ENCODE measurements around the gene GRXCR2.

Gene GRXCR2

GRCh38 chr5:145908206-145908960 is 35.6 kb upstream of the GRXCR2 start:
- H3K36me3 Mint-ChIP-seq (ENCODE audit: low read depth): no peaks in the 10 kb centered on the region
- no peaks in the 10 kb centered on the region for H3K9me3 Mint-ChIP-seq
- H3K4me3 Mint-ChIP-seq: no peak overlapping the region
- H3K4me1 Mint-ChIP-seq: peaks cover 5% of the 10 kb centered on the region
- no peak for TF ChIP-seq CTCF (IDR thresholded peaks at IDR 0.05)
- no peak overlapping the region for H3K27ac Mint-ChIP-seq
- H3K27me3 Mint-ChIP-seq (ENCODE audit: low read depth, poor library complexity): peaks cover 13% of the 10 kb centered on the region
- no peak for DNase-seq

GRCh38 chr5:145906401-145906800 is 33.6 kb upstream of the GRXCR2 start:
- no peaks in the 10 kb centered on the region for H3K9me3 Mint-ChIP-seq
- no peak overlapping the region for H3K4me3 Mint-ChIP-seq
- TF ChIP-seq CTCF (IDR thresholded peaks at IDR 0.05): no peak
- H3K36me3 Mint-ChIP-seq (ENCODE audit: low read depth): no peaks in the 10 kb centered on the region
- H3K4me1 Mint-ChIP-seq: peaks cover 5% of the 10 kb centered on the region
- DNase-seq: no peak
- H3K27me3 Mint-ChIP-seq (ENCODE audit: low read depth, poor library complexity): peaks cover 13% of the 10 kb centered on the region
- peak overlapping the region; percentile 11 for H3K27ac Mint-ChIP-seq

GRCh38 chr5:145904743-145905142 is 31.9 kb upstream of the GRXCR2 start:
- H3K9me3 Mint-ChIP-seq: peaks cover 8% of the 10 kb centered on the region
- no peaks in the 10 kb centered on the region for H3K4me1 Mint-ChIP-seq
- no peak for DNase-seq
- H3K27ac Mint-ChIP-seq: no peak overlapping the region
- no peak for TF ChIP-seq CTCF (IDR thresholded peaks at IDR 0.05)
- peaks cover 8% of the 10 kb centered on the region for H3K27me3 Mint-ChIP-seq (ENCODE audit: low read depth, poor library complexity)
- H3K36me3 Mint-ChIP-seq (ENCODE audit: low read depth): no peaks in the 10 kb centered on the region
- H3K4me3 Mint-ChIP-seq: no peak overlapping the region

GRCh38 chr5:145903867-145904266 is 31.1 kb upstream of the GRXCR2 start:
- peaks cover 16% of the 10 kb centered on the region for H3K9me3 Mint-ChIP-seq
- no peak for TF ChIP-seq CTCF (IDR thresholded peaks at IDR 0.05)
- H3K4me1 Mint-ChIP-seq: no peaks in the 10 kb centered on the region
- H3K27ac Mint-ChIP-seq: no peak overlapping the region
- no peak for DNase-seq
- no peaks in the 10 kb centered on the region for H3K36me3 Mint-ChIP-seq (ENCODE audit: low read depth)
- no peak overlapping the region for H3K4me3 Mint-ChIP-seq
- H3K27me3 Mint-ChIP-seq (ENCODE audit: low read depth, poor library complexity): peaks cover 8% of the 10 kb centered on the region

GRCh38 chr5:145903113-145903512 is 30.3 kb upstream of the GRXCR2 start:
- TF ChIP-seq CTCF (IDR thresholded peaks at IDR 0.05): peak; percentile 29
- Mint-ChIP-seq H3K27me3 (ENCODE audit: low read depth, poor library complexity) (peaks cover 8% of the 10 kb centered on the region), H3K9me3 (peaks cover 24% of the 10 kb centered on the region), H3K36me3 (ENCODE audit: low read depth) (no peaks in the 10 kb centered on the region), H3K27ac (no peak overlapping the region), H3K4me3 (no peak overlapping the region), H3K4me1 (no peaks in the 10 kb centered on the region)
- DNase-seq: no peak

- DNase-seq: no peak
- no peak for TF ChIP-seq CTCF (IDR thresholded peaks at IDR 0.05)
- Mint-ChIP-seq H3K4me1 (no peaks in the 10 kb centered on the region), H3K27me3 (ENCODE audit: low read depth, poor library complexity) (peaks cover 8% of the 10 kb centered on the region), H3K9me3 (peaks cover 28% of the 10 kb centered on the region), H3K27ac (no peak overlapping the region), H3K36me3 (ENCODE audit: low read depth) (no peaks in the 10 kb centered on the region), H3K4me3 (no peak overlapping the region)
These were observed 29.6 kb upstream of the GRXCR2 start for GRCh38 chr5:145902421-145902820.
